ENCODE results near the gene IVD. TPM values are rescaled to one million over a fixed set of nuclear protein-coding genes. Genes with fewer than 3 reads are reported as not detected.

Gene IVD
- total and polyA plus RNA-seq, 9 of the 15 experiments (the other 6 are each of a cell fraction or from before 2014, with no cell fraction given): 0.15 to 4.5 (median 2.4) TPM

DNA sequence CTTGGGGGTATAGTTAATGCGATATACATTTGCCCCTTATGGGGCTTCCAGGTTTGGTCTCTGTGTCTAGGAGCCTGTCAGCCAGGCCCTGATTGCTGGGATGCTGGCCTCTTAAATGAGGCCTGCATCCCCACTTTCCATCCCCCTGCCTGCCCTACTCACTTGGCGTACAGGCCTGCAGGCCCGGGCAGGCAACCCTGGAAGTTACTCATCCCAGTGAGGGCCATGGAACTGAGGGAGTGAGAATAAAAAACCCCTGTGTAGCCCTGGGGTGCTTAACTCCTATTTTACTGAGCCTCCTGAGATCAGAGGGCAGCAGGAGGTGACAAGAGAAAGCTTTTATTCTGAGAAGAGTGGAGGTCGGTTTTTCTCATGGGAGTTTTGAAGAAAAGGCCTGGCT, 45.6 kb upstream of the IVD start (continued):
- TF ChIP-seq, protein P1, sequence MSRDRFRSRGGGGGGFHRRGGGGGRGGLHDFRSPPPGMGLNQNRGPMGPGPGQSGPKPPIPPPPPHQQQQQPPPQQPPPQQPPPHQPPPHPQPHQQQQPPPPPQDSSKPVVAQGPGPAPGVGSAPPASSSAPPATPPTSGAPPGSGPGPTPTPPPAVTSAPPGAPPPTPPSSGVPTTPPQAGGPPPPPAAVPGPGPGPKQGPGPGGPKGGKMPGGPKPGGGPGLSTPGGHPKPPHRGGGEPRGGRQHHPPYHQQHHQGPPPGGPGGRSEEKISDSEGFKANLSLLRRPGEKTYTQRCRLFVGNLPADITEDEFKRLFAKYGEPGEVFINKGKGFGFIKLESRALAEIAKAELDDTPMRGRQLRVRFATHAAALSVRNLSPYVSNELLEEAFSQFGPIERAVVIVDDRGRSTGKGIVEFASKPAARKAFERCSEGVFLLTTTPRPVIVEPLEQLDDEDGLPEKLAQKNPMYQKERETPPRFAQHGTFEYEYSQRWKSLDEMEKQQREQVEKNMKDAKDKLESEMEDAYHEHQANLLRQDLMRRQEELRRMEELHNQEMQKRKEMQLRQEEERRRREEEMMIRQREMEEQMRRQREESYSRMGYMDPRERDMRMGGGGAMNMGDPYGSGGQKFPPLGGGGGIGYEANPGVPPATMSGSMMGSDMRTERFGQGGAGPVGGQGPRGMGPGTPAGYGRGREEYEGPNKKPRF (IDR thresholded peaks at IDR 0.05; ENCODE audit: low read depth, low read length): no peak
- no peak for TF ChIP-seq CTBP1 (IDR thresholded peaks at IDR 0.05; ENCODE audit: borderline replicate concordance)
- no peak for TF ChIP-seq ZKSCAN1 (IDR thresholded peaks at IDR 0.05; ENCODE audit: low read depth, low read length)
- no peak for TF ChIP-seq ZNF551 (CRISPR knock-in tag; IDR thresholded peaks at IDR 0.05)
- TF ChIP-seq E2F8 (IDR thresholded peaks at IDR 0.05; ENCODE audit: low read depth, partially characterized antibody): no peak
- no peak for TF ChIP-seq PHB (CRISPR knock-in tag; IDR thresholded peaks at IDR 0.05)

GRCh38 chr15:40361640-40362039, 44.0 kb upstream of the IVD start:
- H3K9me3 ChIP-seq (replicated peaks; ENCODE audit: control insufficient read depth, insufficient read depth, low read depth, low read length): no peaks in the 10 kb centered on the region
- H3K27me3 ChIP-seq (ENCODE audit: control insufficient read depth in 2 of 2, insufficient read depth in 2 of 2, low read length in 2 of 2): peaks cover 0 to 13% of the 10 kb centered on the region in 2 experiments; a peak in 2 of 5 replicates
- no peaks in the 10 kb centered on the region for H3K9me1 ChIP-seq (ENCODE audit: control insufficient read depth, insufficient read depth, low read length)
- DNase-seq (ENCODE audit: extremely low read depth in 1 of 4, low spot score in 3 of 4) (no peak), FAIRE-seq (no peak), ATAC-seq (no peak)
- no peaks in the 10 kb centered on the region for H3K79me2 ChIP-seq (ENCODE audit: control insufficient read depth, insufficient read depth, low read length)
- ChIA-PET CTCF (ENCODE audit: low intra/inter-chr PET ratio) (no interaction called here), POLR2A (interaction anchor here (2.2 kb wide), 1 partner anchor 10 kb away, joined by 5 read pairs; the partner anchor contains the start of gene PHGR1)
- no peak for TF ChIP-seq EZH2 (IDR thresholded peaks at IDR 0.05; ENCODE audit: borderline replicate concordance, low read depth, low read length)
- TF ChIP-seq ZFP1 (CRISPR knock-in tag; IDR thresholded peaks at IDR 0.05): no peak
- TF ChIP-seq, protein P2, sequence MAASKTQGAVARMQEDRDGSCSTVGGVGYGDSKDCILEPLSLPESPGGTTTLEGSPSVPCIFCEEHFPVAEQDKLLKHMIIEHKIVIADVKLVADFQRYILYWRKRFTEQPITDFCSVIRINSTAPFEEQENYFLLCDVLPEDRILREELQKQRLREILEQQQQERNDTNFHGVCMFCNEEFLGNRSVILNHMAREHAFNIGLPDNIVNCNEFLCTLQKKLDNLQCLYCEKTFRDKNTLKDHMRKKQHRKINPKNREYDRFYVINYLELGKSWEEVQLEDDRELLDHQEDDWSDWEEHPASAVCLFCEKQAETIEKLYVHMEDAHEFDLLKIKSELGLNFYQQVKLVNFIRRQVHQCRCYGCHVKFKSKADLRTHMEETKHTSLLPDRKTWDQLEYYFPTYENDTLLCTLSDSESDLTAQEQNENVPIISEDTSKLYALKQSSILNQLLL (CRISPR knock-in tag; IDR thresholded peaks at IDR 0.05; ENCODE audit: borderline replicate concordance): no peak
- no peak for TF ChIP-seq DDX20 (tag; IDR thresholded peaks at IDR 0.05; ENCODE audit: low read depth)
- TF ChIP-seq, protein P3, sequence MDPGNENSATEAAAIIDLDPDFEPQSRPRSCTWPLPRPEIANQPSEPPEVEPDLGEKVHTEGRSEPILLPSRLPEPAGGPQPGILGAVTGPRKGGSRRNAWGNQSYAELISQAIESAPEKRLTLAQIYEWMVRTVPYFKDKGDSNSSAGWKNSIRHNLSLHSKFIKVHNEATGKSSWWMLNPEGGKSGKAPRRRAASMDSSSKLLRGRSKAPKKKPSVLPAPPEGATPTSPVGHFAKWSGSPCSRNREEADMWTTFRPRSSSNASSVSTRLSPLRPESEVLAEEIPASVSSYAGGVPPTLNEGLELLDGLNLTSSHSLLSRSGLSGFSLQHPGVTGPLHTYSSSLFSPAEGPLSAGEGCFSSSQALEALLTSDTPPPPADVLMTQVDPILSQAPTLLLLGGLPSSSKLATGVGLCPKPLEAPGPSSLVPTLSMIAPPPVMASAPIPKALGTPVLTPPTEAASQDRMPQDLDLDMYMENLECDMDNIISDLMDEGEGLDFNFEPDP (CRISPR knock-in tag; IDR thresholded peaks at IDR 0.05): no peak
- no peak for TF ChIP-seq TAL1 (IDR thresholded peaks at IDR 0.05)
- no peak overlapping the region for H2AFZ ChIP-seq (ENCODE audit: low read depth, low read length)
- no peak overlapping the region for H3K4me2 ChIP-seq (ENCODE audit: insufficient read depth, low read length)
- in situ Hi-C loops (cut with MboI): no loop called here
- no peaks in the 10 kb centered on the region for H3K36me3 ChIP-seq (ENCODE audit: control insufficient read depth, insufficient read depth, low read length)
- 26% methylated on average over 2 of the region's 2 CpGs for WGBS (ENCODE audit: insufficient coverage, low coverage, missing lambda C conversion rate)
- no TSS peak for BruUV-seq (replicated peaks)
- peaks cover 5 to 26% of the 10 kb centered on the region in 2 experiments; a peak in 4 of 5 replicates for H3K4me1 ChIP-seq (replicated peaks in 1 of 2; ENCODE audit: control insufficient read depth in 2 of 2, insufficient read depth in 2 of 2, low read length in 2 of 2)
- no peak overlapping the region; a peak in 1 of 4 replicates for H3K9ac ChIP-seq (ENCODE audit: insufficient read depth in 1 of 2, low read depth in 2 of 2, low read length in 2 of 2)
- no peak overlapping the region for H3K4me3 ChIP-seq
- H4K20me1 ChIP-seq (replicated peaks; ENCODE audit: control insufficient read depth, insufficient read depth, low read length): no peaks in the 10 kb centered on the region
- H3K27ac ChIP-seq (ENCODE audit: extremely low read depth, low read depth, low read length): no peak overlapping the region
- intact Hi-C loops (cut with micrococcal nuclease): no loop called here
